ENCODE data around the gene MAP2K5.

The MAP2K5 gene

DNA sequence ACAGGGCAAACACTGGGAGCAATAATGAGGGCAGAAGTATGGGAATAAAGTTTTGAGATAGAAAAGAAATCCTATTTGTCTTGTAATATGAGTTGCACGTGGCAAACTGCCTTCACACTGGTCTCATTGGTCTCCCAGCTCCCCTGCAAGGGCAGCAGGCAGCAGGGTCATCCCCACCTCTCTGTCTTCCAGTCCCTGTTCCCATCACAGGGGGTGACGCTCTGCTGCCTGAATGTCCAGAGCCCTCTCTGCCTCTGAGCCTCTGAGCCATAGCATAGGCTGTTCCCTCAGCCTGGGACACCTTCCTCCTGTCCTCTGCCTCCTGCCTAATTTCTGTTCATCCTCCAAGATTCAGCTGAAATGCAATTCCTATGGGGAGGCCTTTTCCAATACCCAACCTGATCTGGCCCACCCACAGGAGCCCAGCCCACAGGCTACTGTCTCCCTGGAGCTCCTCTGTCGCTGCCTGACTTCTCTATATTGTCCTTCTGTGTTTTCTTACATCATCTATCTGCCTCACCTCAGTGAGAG lies 270.7 kb downstream of the MAP2K5 start:
- DNase-seq: no peak

GRCh38 chr15:67815036-67815592 lies 272.6 kb downstream of the MAP2K5 start:
- no peak for DNase-seq

DNA sequence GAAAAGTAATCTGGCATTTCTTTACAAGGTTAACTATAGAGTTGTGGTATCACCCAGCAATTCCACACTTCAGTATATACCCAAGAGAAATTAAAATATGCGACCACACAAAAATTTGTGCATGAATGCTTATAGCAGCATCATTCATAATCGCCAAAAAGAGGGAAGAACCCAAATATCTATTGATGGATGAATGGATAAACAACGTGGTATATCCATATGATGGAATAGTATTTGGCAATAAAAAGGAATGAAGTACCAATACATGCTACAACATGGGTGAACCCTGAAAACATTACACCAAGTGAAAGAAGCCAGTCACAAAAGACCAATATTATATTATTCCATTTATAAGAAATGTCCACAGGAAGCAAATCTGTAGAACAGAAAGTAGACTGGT lies 274.2 kb downstream of the MAP2K5 start:
- no peak for DNase-seq

DNA sequence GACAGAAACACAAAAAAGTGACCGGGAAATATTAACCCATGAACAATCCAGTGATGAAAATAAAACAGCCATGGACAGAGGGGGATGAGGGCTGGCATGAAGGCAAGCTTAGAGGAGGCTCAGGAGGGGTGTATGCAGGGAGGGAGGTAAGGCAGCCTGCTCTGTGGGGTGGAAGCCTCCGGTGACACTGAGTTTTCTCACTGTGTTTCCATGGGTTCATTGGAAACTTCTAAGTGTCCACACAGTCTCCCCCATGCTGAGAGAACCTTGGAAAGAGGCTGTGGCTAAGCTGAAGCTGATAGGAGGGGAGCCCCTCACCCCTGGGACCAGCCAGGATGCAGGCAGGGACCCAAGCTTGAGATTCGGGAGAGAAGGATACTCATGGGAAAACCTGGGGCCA lies 276.0 kb downstream of the MAP2K5 start:
- DNase-seq: no peak

DNA sequence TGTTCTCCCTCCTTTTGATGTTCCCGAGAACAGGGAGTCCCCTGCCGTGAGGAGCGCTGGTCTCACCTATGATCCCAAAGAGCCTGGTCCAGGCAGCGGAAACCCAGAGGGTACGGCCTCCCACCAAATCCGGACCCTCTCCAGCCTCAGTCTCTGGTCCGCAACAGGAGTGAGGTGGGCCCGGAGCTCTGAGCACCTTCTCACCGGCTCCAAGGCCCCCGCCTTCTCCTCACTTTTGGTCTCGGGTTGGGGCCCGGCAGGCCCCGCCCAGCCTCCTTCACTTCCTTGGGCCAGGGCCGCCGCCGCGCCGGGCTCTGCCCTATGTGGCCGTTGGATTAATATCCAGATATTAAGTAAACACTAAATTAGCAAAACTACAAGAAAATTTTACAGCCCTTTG lies 277.1 kb downstream of the MAP2K5 start:
- DNase-seq: no peak

- DNase-seq: no peak
These were observed 277.9 kb downstream of the MAP2K5 start for GRCh38 chr15:67820122-67820991.

GRCh38 chr15:67820992-67821783 lies 278.7 kb downstream of the MAP2K5 start:
- DNase-seq: no peak

DNA sequence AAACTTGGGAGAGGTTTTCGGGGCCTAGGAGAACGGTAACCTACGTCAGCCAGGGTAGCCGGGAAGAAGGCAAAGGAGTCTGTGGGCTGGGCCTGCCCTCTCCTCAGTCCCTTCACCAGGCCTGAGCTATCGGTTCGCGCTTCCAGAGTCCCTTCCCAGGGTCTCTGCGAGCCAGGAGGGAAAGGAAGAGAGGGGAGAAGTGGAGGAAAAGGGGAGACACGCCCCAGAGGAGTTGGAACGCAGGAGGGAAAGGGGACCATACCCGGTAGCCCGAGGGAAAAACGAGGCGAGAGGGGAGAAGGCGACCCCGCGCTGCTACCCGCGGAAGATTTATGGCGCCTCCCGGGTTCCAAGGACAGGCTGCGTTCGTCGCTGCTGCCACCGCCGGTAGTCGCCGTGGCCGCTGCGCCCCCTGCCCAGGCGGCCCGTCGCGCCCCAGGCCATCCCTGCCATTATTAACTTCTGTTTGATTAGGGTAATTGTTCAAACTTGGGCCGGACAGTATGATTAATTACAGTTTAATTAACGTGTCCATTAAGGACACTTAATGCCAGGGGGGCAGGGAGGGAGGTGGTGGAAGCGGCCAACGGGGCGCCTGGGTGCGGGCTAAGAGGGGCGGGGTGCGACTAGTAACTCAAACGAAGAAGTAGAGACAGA lies 279.4 kb downstream of the MAP2K5 start:
- no peak for DNase-seq

GRCh38 chr15:67822537-67823313 lies 280.2 kb downstream of the MAP2K5 start:
- DNase-seq: no peak

- no peak for DNase-seq
These were observed 281.1 kb downstream of the MAP2K5 start for GRCh38 chr15:67823314-67824196.

DNA sequence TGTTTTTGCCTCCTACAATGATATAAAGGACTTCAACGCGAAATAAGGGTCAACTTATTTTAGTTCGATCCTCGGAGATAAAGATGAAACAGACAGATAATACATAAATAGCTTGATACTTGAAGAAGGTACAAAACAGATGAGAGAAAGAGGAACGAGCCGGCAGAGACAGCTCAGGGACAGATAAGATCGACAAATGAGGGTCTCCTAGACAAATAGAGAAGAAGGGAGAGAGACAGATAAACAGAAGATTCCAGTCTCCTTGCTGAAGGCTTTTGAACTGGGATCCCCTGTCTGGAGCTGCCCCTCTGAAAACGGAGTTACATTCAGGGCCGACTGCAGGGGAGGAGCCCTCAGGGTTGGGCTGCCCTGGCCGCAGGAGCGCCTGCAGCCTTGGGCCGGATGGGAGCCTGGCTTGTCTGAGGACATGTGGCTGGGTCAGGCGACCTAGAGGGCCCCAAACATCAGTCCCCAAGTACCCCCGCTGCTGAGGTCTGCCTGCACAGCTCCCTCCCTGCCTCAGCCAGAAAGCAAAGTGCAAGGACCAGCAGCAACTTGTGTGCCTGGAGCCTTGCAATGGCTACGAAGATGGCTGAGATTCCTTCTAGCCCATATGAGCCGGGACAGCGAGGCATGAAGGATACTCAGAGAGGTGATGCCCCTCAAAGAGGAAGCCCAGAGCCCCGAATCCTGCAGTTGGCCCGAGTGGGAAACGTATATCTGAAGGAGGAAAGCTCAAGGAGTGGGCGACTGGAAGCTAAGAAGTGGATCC lies 281.9 kb downstream of the MAP2K5 start:
- no peak for DNase-seq

- no peak for DNase-seq
These were observed 282.7 kb downstream of the MAP2K5 start, which contains the start of gene SKOR1 for GRCh38 chr15:67824976-67825880. TSS of gene SKOR1 (plus strand) at chr15:67825509. CDS start at chr15:67825603, 94 bp downstream.

DNA sequence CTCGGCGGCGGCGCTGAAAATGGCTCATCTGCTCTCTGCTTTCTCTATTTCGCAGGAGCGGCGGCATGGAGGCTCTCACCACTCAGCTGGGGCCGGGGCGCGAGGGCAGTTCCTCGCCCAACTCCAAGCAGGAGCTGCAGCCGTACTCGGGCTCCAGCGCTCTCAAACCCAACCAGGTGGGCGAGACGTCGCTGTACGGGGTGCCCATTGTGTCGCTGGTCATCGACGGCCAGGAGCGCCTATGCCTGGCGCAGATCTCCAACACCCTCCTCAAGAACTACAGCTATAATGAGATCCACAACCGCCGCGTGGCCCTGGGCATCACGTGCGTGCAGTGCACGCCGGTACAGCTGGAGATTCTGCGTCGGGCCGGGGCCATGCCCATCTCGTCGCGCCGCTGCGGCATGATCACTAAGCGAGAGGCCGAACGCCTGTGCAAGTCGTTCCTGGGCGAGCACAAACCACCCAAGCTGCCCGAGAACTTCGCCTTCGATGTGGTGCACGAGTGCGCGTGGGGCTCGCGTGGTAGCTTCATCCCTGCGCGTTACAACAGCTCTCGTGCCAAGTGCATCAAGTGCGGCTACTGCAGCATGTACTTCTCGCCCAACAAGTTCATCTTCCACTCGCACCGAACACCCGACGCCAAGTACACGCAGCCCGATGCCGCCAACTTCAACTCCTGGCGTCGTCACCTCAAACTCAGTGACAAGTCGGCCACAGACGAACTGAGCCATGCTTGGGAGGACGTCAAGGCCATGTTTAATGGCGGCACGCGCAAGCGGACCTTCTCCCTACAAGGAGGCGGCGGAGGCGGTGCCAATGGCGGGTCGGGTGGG lies 283.6 kb downstream of the MAP2K5 start:
- no peak for DNase-seq

GRCh38 chr15:67826717-67827561 lies 284.4 kb downstream of the MAP2K5 start:
- no peak for DNase-seq

GRCh38 chr15:67827562-67828277 lies 285.2 kb downstream of the MAP2K5 start:
- DNase-seq: no peak

GRCh38 chr15:67828278-67828968 lies 285.9 kb downstream of the MAP2K5 start:
- no peak for DNase-seq

Data from NCI-H187 (cell line).